ENCODE measurements around the gene SVBP. TPM values are rescaled to one million over a fixed set of nuclear protein-coding genes. Genes with fewer than 3 reads are reported as not detected.

Gene SVBP
- total RNA-seq, 1 donor = 17.3 TPM

DNA sequence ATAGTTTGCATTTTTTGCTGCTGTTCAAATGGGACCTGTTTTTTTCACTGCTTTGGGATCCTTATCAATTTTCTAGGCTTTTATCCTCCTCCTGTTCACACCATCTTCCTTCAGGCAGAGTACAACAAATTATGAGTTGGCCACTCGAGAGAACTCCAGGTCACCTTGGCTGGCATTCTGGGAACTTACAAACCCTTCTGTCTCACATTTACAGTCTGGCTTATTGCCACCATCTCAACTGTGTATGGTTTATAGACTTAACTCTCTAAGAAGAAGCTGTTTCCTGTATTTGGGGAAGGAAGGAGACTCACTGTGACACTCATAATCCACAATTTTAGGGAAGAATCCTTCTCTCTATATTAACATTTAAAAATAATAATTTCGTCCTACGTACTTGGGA lies 23.8 kb upstream of the SVBP start:
- no peak for TF ChIP-seq CTCF (IDR thresholded peaks at IDR 0.05; ENCODE audit: insufficient read depth, low read depth, low read length)
- DNase-seq (ENCODE audit: low read depth) = no peak

GRCh38 chr1:42838482-42839190 lies 21.4 kb upstream of the SVBP start:
- no peak for TF ChIP-seq CTCF (IDR thresholded peaks at IDR 0.05; ENCODE audit: insufficient read depth, low read depth, low read length)
- no peak for DNase-seq (ENCODE audit: low read depth)
- no peak overlapping the region for H3K4me3 ChIP-seq (ENCODE audit: low read depth, low read length)

More for the DNA sequence above, 23.8 kb upstream of the SVBP start:
- H3K4me3 ChIP-seq (ENCODE audit: low read depth, low read length) = no peak overlapping the region

DNA sequence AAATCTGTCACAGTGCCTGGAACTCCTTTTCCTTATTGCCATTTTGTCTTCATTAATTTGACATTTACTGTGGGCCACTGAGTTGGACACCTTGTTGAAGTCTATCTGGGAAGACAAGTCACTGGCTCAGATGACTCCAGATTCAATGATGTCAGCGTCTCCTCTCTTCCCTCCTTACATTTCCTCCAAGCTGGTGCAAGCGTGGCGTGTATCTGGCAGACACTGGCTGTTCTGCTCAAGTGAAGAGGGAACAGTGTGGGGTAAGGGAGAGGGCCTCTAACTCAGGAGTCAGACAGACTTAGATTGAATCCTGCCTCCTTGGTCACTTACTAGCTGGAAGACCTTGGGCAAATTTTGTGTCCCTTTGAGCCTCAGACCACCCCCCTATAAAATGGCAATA lies 20.5 kb upstream of the SVBP start:
- no peak overlapping the region for H3K4me3 ChIP-seq (ENCODE audit: low read depth, low read length)
- DNase-seq (ENCODE audit: low read depth) = no peak
- no peak for TF ChIP-seq CTCF (IDR thresholded peaks at IDR 0.05; ENCODE audit: insufficient read depth, low read depth, low read length)

DNA sequence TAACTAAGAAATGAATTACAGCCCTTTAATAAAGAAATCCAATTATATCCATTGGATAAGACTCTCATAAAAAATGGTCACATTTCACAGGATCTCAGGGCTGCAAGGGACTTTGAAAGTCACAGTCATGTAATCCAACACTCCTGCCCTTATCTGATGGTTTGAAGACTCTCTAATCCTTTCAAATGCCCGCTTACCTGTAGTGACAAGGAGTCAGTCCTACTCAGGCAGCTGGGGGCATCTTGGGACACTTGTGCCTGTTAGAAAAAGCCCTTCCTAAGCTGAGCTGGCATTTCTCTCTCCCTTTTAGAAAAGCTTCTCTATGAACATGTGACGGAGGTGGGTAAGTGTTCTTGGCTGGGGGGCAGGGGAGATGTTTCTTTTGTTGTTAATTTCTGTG lies 18.2 kb upstream of the SVBP start:
- DNase-seq (ENCODE audit: low read depth) = no peak
- no peak for TF ChIP-seq CTCF (IDR thresholded peaks at IDR 0.05; ENCODE audit: insufficient read depth, low read depth, low read length)
- no peak overlapping the region for H3K4me3 ChIP-seq (ENCODE audit: low read depth, low read length)

DNA sequence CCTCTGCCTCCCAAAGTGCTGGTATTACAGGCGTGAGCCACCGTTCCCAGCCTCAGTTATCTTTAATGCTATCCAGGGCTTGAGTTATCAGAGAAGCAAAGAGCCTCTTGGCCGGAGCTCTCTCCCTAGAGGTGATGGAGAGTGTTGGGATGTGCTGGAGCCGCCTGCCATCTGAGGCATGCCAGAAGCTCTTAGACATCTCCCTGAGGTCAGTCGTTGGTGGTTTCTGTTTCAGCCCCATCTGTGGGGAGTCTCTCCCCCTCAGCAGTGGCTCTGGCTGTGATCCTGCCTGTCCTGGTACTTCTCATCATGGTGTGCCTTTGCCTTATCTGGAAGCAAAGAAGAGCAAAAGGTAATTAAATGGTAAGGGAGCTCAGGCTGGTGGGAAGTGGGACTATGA lies 17.6 kb upstream of the SVBP start:
- no peak overlapping the region for H3K4me3 ChIP-seq (ENCODE audit: low read depth, low read length)
- DNase-seq (ENCODE audit: low read depth) = no peak
- no peak for TF ChIP-seq CTCF (IDR thresholded peaks at IDR 0.05; ENCODE audit: insufficient read depth, low read depth, low read length)

GRCh38 chr1:42833981-42834380 lies 16.8 kb upstream of the SVBP start:
- TF ChIP-seq CTCF (IDR thresholded peaks at IDR 0.05; ENCODE audit: insufficient read depth, low read depth, low read length) = no peak
- H3K4me3 ChIP-seq (ENCODE audit: low read depth, low read length) = no peak overlapping the region

More at GRCh38 chr1:42833981-42834380, 16.8 kb upstream of the SVBP start:
- DNase-seq (ENCODE audit: low read depth) = no peak

Measured in fibroblast of villous mesenchyme (primary cell).